ENCODE data around the gene HMX3.
A peak's percentile ranks its signal among the peaks of the same experiment; 100 is the strongest.

DNA sequence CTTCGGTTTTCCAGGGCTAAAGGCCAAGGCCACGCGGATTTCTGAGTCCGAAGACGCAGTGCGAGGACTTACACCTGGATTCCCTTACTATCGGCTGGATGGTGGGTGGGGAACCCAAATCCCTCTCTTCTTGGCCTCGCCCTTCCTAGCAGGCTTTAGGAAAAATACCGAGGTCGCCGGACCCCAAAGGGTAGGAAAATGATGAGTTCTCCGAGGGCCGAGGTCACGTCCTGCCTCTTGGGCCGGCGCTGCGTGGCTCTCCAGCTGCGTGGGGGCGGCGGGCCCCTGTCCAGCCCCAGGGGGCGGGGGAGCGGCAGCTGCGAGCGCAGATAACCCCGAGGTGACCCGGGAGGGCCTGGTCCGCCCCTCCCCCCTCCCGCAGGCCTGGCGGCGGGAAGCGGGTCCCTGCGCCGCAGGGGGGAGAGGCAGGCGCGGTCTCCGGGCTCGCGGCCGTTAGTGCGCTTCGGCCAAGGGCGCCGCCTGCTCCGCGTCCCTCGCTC is 805 bp upstream of the HMX3 start:
- TF ChIP-seq, protein P1, sequence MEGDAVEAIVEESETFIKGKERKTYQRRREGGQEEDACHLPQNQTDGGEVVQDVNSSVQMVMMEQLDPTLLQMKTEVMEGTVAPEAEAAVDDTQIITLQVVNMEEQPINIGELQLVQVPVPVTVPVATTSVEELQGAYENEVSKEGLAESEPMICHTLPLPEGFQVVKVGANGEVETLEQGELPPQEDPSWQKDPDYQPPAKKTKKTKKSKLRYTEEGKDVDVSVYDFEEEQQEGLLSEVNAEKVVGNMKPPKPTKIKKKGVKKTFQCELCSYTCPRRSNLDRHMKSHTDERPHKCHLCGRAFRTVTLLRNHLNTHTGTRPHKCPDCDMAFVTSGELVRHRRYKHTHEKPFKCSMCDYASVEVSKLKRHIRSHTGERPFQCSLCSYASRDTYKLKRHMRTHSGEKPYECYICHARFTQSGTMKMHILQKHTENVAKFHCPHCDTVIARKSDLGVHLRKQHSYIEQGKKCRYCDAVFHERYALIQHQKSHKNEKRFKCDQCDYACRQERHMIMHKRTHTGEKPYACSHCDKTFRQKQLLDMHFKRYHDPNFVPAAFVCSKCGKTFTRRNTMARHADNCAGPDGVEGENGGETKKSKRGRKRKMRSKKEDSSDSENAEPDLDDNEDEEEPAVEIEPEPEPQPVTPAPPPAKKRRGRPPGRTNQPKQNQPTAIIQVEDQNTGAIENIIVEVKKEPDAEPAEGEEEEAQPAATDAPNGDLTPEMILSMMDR (IDR thresholded peaks at IDR 0.05; ENCODE audit: insufficient read depth, low read depth, low read length), result no peak
- peak; percentile 47 for TF ChIP-seq EZH2 (IDR thresholded peaks at IDR 0.05; ENCODE audit: insufficient read depth, low read length)
